ENCODE results near the gene CCR3.

GRCh38 chr3:46252980-46253379 is 10.7 kb downstream of the CCR3 start:
- no peak for TF ChIP-seq EZH2phosphoT487 (IDR thresholded peaks at IDR 0.05; ENCODE audit: borderline replicate concordance)
- no peak for TF ChIP-seq FOSL1 (IDR thresholded peaks at IDR 0.05; ENCODE audit: low read depth)

All from HCT116 (cell line).